Measurements from ENCODE around the gene ASCC3.

The ASCC3 gene

GRCh38 chr6:100724696-100725095, 156.4 kb downstream of the ASCC3 start:
- H3K36me3 ChIP-seq (ENCODE audit: insufficient read depth, low read length): peaks cover 24% of the 10 kb centered on the region
- no peak for ATAC-seq (ENCODE audit: insufficient read depth, low read depth)

DNA sequence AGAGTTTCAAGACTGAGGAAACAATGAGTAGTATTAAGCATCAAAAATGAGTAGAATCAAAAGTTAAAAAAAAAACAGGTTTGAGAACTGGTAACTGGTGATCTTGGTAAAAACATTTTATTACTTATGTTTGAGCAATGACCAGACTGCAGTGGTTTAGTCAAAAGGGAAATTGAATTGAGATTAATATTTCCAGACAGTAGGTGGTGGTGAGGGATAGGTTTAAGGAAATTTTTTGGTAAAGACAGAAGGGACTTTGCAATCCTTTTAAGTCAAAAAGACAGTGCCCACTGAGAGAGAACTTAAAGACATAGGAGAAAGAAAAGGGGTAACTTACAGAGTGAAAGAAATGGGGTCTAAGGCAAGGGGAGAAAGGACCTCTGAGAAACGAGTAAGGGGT, 156.9 kb downstream of the ASCC3 start:
- Histone ChIP-seq H2AFZ (ENCODE audit: low read depth, low read length) (no peak overlapping the region), H3K9me3 (ENCODE audit: insufficient read depth, low read length, severe bottlenecking) (no peaks in the 10 kb centered on the region), H3K36me3 (ENCODE audit: insufficient read depth, low read length) (peaks cover 24% of the 10 kb centered on the region), H3K79me2 (ENCODE audit: insufficient read depth, low read length) (no peaks in the 10 kb centered on the region), H4K20me1 (ENCODE audit: insufficient read depth, low read length) (no peaks in the 10 kb centered on the region), H3K4me2 (ENCODE audit: insufficient read depth, low read length) (no peak overlapping the region), H3K4me1 (ENCODE audit: insufficient read depth, low read length) (no peaks in the 10 kb centered on the region), H3K27ac (ENCODE audit: low read length) (no peak overlapping the region), H3K27me3 (ENCODE audit: insufficient read depth, low read length, poor library complexity) (no peaks in the 10 kb centered on the region), H3K4me3 (ENCODE audit: low read depth in 1 of 2, low read length in 2 of 2) (no peak overlapping the region), H3K9ac (ENCODE audit: low read depth, low read length) (no peak overlapping the region)
- no peak for TF ChIP-seq EZH2 (IDR thresholded peaks at IDR 0.05; ENCODE audit: borderline replicate concordance, low read depth, low read length, severe bottlenecking)
- TF ChIP-seq, protein P1, sequence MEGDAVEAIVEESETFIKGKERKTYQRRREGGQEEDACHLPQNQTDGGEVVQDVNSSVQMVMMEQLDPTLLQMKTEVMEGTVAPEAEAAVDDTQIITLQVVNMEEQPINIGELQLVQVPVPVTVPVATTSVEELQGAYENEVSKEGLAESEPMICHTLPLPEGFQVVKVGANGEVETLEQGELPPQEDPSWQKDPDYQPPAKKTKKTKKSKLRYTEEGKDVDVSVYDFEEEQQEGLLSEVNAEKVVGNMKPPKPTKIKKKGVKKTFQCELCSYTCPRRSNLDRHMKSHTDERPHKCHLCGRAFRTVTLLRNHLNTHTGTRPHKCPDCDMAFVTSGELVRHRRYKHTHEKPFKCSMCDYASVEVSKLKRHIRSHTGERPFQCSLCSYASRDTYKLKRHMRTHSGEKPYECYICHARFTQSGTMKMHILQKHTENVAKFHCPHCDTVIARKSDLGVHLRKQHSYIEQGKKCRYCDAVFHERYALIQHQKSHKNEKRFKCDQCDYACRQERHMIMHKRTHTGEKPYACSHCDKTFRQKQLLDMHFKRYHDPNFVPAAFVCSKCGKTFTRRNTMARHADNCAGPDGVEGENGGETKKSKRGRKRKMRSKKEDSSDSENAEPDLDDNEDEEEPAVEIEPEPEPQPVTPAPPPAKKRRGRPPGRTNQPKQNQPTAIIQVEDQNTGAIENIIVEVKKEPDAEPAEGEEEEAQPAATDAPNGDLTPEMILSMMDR (IDR thresholded peaks at IDR 0.05; ENCODE audit: borderline replicate concordance, extremely low read depth, low read length, poor library complexity, severe bottlenecking): no peak
- DNase-seq: no peak
- ATAC-seq (ENCODE audit: insufficient read depth, low read depth): no peak

More at GRCh38 chr6:100724696-100725095, 156.4 kb downstream of the ASCC3 start:
- DNase-seq: no peak
- Histone ChIP-seq H3K79me2 (ENCODE audit: insufficient read depth, low read length) (no peaks in the 10 kb centered on the region), H3K4me3 (ENCODE audit: low read depth in 1 of 2, low read length in 2 of 2) (no peak overlapping the region), H3K9me3 (ENCODE audit: insufficient read depth, low read length, severe bottlenecking) (no peaks in the 10 kb centered on the region), H3K4me2 (ENCODE audit: insufficient read depth, low read length) (no peak overlapping the region), H3K4me1 (ENCODE audit: insufficient read depth, low read length) (no peaks in the 10 kb centered on the region), H3K9ac (ENCODE audit: low read depth, low read length) (no peak overlapping the region), H3K27me3 (ENCODE audit: insufficient read depth, low read length, poor library complexity) (no peaks in the 10 kb centered on the region), H2AFZ (ENCODE audit: low read depth, low read length) (no peak overlapping the region), H4K20me1 (ENCODE audit: insufficient read depth, low read length) (no peaks in the 10 kb centered on the region), H3K27ac (ENCODE audit: low read length) (no peak overlapping the region)
- TF ChIP-seq EZH2 (IDR thresholded peaks at IDR 0.05; ENCODE audit: borderline replicate concordance, low read depth, low read length, severe bottlenecking): no peak
- TF ChIP-seq, protein P1 (IDR thresholded peaks at IDR 0.05; ENCODE audit: borderline replicate concordance, extremely low read depth, low read length, poor library complexity, severe bottlenecking): no peak

DNA sequence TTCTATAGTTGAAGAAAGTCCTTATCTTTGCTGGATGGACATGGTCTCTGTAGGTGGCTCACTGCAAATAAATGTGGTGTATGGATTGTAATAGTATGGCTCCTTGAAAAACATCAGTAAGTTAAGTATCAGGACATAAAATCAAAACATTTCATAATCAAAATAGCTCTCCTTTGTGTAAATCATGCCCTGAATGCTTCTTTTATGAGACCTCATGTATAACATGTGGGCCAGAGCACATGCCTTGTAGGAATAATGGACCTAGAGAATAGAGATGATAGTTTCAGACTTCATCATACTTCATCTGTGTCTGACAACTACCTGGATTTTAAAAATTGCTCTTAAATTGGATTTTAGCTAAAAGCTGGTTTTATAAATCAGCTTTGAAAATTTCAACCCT, 159.9 kb downstream of the ASCC3 start:
- Histone ChIP-seq H3K27ac (ENCODE audit: low read length) (no peak overlapping the region), H3K4me3 (ENCODE audit: low read depth in 1 of 2, low read length in 2 of 2) (no peak overlapping the region), H3K9ac (ENCODE audit: low read depth, low read length) (no peak overlapping the region), H3K4me2 (ENCODE audit: insufficient read depth, low read length) (no peak overlapping the region), H4K20me1 (ENCODE audit: insufficient read depth, low read length) (no peaks in the 10 kb centered on the region), H3K27me3 (ENCODE audit: insufficient read depth, low read length, poor library complexity) (no peaks in the 10 kb centered on the region), H3K79me2 (ENCODE audit: insufficient read depth, low read length) (no peaks in the 10 kb centered on the region), H3K4me1 (ENCODE audit: insufficient read depth, low read length) (no peaks in the 10 kb centered on the region), H3K9me3 (ENCODE audit: insufficient read depth, low read length, severe bottlenecking) (no peaks in the 10 kb centered on the region), H3K36me3 (ENCODE audit: insufficient read depth, low read length) (peaks cover 38% of the 10 kb centered on the region), H2AFZ (ENCODE audit: low read depth, low read length) (no peak overlapping the region)
- TF ChIP-seq, protein P1 (IDR thresholded peaks at IDR 0.05; ENCODE audit: borderline replicate concordance, extremely low read depth, low read length, poor library complexity, severe bottlenecking): no peak
- TF ChIP-seq EZH2 (IDR thresholded peaks at IDR 0.05; ENCODE audit: borderline replicate concordance, low read depth, low read length, severe bottlenecking): no peak
- ATAC-seq (ENCODE audit: insufficient read depth, low read depth): no peak
- no peak for DNase-seq
